ENCODE data around the gene STK35. TPM values are rescaled to one million over a fixed set of nuclear protein-coding genes. Genes with fewer than 3 reads are reported as not detected.

Gene STK35
- total and polyA plus RNA-seq, 2 experiments from 2014 or later: 14.2 to 22.9 TPM

GRCh38 chr20:2162823-2163166, 61.2 kb downstream of the STK35 start:
- DNase-seq (ENCODE audit: low spot score): no peak

GRCh38 chr20:2163312-2163711, 61.7 kb downstream of the STK35 start:
- Histone ChIP-seq H3K9me3 (ENCODE audit: low read depth) (no peaks in the 10 kb centered on the region), H3K27ac (no peak overlapping the region), H3K9me2 (replicated peaks; ENCODE audit: insufficient read depth) (no peaks in the 10 kb centered on the region), H3K27me3 (no peaks in the 10 kb centered on the region), H3K4me3 (no peak overlapping the region), H3K36me3 (replicated peaks; ENCODE audit: insufficient read depth, low read depth) (no peaks in the 10 kb centered on the region), H3K79me2 (no peaks in the 10 kb centered on the region), H3K4me2 (no peak overlapping the region), H2AFZ (no peak overlapping the region), H3K4me1 (ENCODE audit: insufficient read depth) (no peaks in the 10 kb centered on the region), H4K20me1 (ENCODE audit: insufficient read depth, poor library complexity, severe bottlenecking) (no peaks in the 10 kb centered on the region)
- 73% methylated on average over 8 of the region's 8 CpGs for WGBS (ENCODE audit: low lambda C conversion rate, missing lambda C conversion rate)
- TF ChIP-seq EZH2 (IDR thresholded peaks at IDR 0.05; ENCODE audit: borderline replicate concordance): no peak
- TF ChIP-seq EZH2phosphoT487 (IDR thresholded peaks at IDR 0.05; ENCODE audit: low read depth, severe bottlenecking, unreplicated experiment): no peak
- TF ChIP-seq CTCF (IDR thresholded peaks at IDR 0.05; ENCODE audit: poor library complexity): no peak
- no peak for DNase-seq (ENCODE audit: low spot score)

More at GRCh38 chr20:2162823-2163166, 61.2 kb downstream of the STK35 start:
- Histone ChIP-seq H3K4me2 (no peak overlapping the region), H4K20me1 (ENCODE audit: insufficient read depth, poor library complexity, severe bottlenecking) (no peaks in the 10 kb centered on the region), H3K9me3 (ENCODE audit: low read depth) (no peaks in the 10 kb centered on the region), H2AFZ (no peak overlapping the region), H3K27me3 (no peaks in the 10 kb centered on the region), H3K4me3 (no peak overlapping the region), H3K27ac (no peak overlapping the region), H3K4me1 (ENCODE audit: insufficient read depth) (no peaks in the 10 kb centered on the region), H3K79me2 (no peaks in the 10 kb centered on the region), H3K9me2 (replicated peaks; ENCODE audit: insufficient read depth) (no peaks in the 10 kb centered on the region), H3K36me3 (replicated peaks; ENCODE audit: insufficient read depth, low read depth) (no peaks in the 10 kb centered on the region)
- 85% methylated on average over 11 of the region's 11 CpGs for WGBS (ENCODE audit: low lambda C conversion rate, missing lambda C conversion rate)
- no peak for TF ChIP-seq EZH2 (IDR thresholded peaks at IDR 0.05; ENCODE audit: borderline replicate concordance)
- no peak for TF ChIP-seq EZH2phosphoT487 (IDR thresholded peaks at IDR 0.05; ENCODE audit: low read depth, severe bottlenecking, unreplicated experiment)
- TF ChIP-seq CTCF (IDR thresholded peaks at IDR 0.05; ENCODE audit: poor library complexity): no peak

- Histone ChIP-seq H3K36me3 (replicated peaks; ENCODE audit: insufficient read depth, low read depth) (no peaks in the 10 kb centered on the region), H2AFZ (no peak overlapping the region), H3K9me3 (ENCODE audit: low read depth) (no peaks in the 10 kb centered on the region), H3K4me2 (no peak overlapping the region), H3K27ac (no peak overlapping the region), H3K27me3 (no peaks in the 10 kb centered on the region), H3K4me1 (ENCODE audit: insufficient read depth) (no peaks in the 10 kb centered on the region), H3K4me3 (no peak overlapping the region), H3K9me2 (replicated peaks; ENCODE audit: insufficient read depth) (no peaks in the 10 kb centered on the region), H4K20me1 (ENCODE audit: insufficient read depth, poor library complexity, severe bottlenecking) (no peaks in the 10 kb centered on the region), H3K79me2 (no peaks in the 10 kb centered on the region)
- TF ChIP-seq CTCF (IDR thresholded peaks at IDR 0.05; ENCODE audit: poor library complexity): no peak
- TF ChIP-seq EZH2 (IDR thresholded peaks at IDR 0.05; ENCODE audit: borderline replicate concordance): no peak
- TF ChIP-seq EZH2phosphoT487 (IDR thresholded peaks at IDR 0.05; ENCODE audit: low read depth, severe bottlenecking, unreplicated experiment): no peak
- 77% methylated on average over 4 of the region's 4 CpGs for WGBS (ENCODE audit: low lambda C conversion rate, missing lambda C conversion rate)
- no peak for DNase-seq (ENCODE audit: low spot score)
Measured at GRCh38 chr20:2163757-2164156, 62.1 kb downstream of the STK35 start.

GRCh38 chr20:2164421-2164820, 62.8 kb downstream of the STK35 start:
- no peaks in the 10 kb centered on the region for H3K36me3 ChIP-seq (replicated peaks; ENCODE audit: insufficient read depth, low read depth)
- H3K4me1 ChIP-seq (ENCODE audit: insufficient read depth): no peaks in the 10 kb centered on the region
- TF ChIP-seq CTCF (IDR thresholded peaks at IDR 0.05; ENCODE audit: poor library complexity) (no peak), EZH2 (IDR thresholded peaks at IDR 0.05; ENCODE audit: borderline replicate concordance) (no peak), EZH2phosphoT487 (IDR thresholded peaks at IDR 0.05; ENCODE audit: low read depth, severe bottlenecking, unreplicated experiment) (no peak)
- H3K9me3 ChIP-seq (ENCODE audit: low read depth): no peaks in the 10 kb centered on the region
- no peaks in the 10 kb centered on the region for H3K9me2 ChIP-seq (replicated peaks; ENCODE audit: insufficient read depth)
- no peak overlapping the region for H2AFZ ChIP-seq
- H3K79me2 ChIP-seq: no peaks in the 10 kb centered on the region
- no peak overlapping the region for H3K4me2 ChIP-seq
- no peaks in the 10 kb centered on the region for H4K20me1 ChIP-seq (ENCODE audit: insufficient read depth, poor library complexity, severe bottlenecking)
- no peak overlapping the region for H3K27ac ChIP-seq
- 96% methylated on average over 7 of the region's 7 CpGs for WGBS (ENCODE audit: low lambda C conversion rate, missing lambda C conversion rate)
- DNase-seq (ENCODE audit: low spot score): no peak
- no peaks in the 10 kb centered on the region for H3K27me3 ChIP-seq
- no peak overlapping the region for H3K4me3 ChIP-seq
